Renal cortical epithelial cell (primary cell): Measurements from ENCODE around the gene SMYD3. TPM values are rescaled to one million over a fixed set of nuclear protein-coding genes. Genes with fewer than 3 reads are reported as not detected.
A peak's percentile ranks its signal among the peaks of the same experiment; 100 is the strongest.
"Not testable (repeated sequence)": the region's sequence is repeated elsewhere in the genome, so short reads cannot be mapped to it uniquely, and the experiment has no call there.

ENCODE experiments used
- DNase-seq: peaks from one replicate; pipeline ENCODE4 v3.0.0-alpha.2; 2011; ENCODE audit warnings: low read depth
- total RNA-seq: library from RNA; depleted of rRNA; stranded (reverse); fragments of >200 nt; gene quantifications from 2 replicates; pipeline ENCODE4 v1.2.3, GENCODE V29; 2014

Gene SMYD3
- total RNA-seq, 1 donor from 2014 or later: 29.5 TPM

DNA sequence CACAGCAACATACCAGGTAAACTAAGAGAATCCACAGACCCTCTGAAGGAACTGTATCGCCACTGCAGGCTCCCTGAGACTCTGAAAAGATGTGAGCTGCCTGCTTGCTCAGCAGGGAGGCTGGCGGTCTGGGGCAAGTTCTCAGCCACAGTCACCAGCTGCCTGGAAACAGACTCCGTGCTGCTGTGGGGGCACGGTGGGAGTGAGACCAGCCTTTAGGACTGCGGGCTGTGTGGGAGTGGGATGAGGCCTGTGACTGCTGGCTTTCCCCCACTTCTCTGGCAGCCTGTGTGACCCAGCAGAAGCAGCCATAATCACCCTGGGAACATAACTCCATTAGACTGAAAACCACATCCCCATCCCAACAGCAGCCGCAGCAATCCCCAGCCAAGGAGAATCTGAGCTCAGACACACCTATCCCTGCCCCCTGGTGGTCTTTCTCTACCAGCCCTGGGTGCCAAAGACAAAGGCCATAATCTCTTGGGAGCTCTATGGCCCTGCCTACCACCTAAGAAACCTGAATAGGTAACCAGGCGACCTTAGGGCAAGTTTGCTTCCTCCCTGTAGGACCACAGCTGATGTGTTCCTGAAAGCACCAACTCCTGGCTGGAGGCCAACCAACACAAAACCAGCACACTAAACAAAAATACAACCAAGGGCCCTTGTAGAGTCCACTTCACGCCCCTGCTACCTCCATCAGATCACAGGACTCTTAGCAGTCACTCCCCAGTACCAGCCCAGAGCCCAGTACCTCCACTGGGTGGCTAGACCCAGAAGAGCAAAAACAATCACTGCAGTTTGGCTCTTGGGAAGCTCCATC is 151.5 kb downstream of the SMYD3 start:
- peak; percentile 16 for DNase-seq

DNA sequence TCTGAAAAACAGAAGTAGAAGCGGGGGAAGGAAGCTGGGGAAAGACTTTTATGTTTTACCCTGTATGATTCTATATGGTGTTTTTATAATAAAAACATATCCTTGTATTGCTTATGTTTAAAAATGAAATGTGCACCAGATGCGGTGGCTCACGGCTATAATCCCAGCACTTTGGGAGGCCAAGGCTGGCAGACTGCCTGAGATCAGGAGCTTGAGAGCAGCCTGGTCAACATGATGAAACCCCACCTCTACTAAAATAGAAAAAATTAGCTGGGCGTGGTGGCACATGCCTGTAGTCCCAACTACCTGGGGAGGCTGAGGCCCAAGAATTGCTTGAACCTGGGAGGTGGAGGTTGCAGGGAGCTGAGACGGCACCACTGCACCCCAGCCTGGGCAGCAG is 155.4 kb downstream of the SMYD3 start:
- no peak for DNase-seq

DNA sequence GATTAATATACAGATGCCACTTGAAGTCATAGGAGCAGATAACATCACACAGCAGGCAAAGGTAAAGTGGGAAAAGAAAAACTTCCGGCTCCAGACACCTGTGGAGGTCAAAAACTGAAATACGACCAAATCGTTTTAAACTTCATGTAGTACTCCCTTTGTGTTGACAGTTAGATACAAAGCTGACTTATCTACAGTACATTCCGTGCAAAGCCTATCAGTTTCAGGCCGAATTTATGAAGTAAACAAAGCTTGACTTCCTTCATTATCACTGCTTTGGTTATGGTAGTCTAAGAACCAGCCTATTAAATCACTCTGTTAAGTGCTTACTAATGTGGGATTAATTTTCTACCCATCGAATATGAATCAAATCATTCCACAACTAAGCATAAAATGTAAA is 156.3 kb downstream of the SMYD3 start:
- no peak for DNase-seq

DNA sequence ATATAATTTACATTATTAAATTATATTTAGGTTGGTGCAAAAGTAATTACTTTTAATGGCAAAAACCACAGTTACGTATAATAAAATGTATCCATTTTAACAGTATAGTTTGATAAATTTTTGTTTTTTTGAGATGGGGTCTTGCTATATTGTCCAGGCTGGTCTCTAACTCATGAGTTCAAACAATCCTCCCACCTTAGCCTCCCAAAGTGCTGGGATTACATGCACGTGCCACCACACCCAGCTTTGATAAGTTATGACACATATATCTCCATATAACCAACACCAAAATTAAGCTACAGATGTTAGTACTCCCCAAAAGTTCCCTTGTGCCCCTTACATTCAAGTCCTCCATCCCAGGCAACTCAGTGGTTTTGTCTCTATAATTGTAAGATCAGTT is 163.1 kb downstream of the SMYD3 start:
- DNase-seq: no peak

DNA sequence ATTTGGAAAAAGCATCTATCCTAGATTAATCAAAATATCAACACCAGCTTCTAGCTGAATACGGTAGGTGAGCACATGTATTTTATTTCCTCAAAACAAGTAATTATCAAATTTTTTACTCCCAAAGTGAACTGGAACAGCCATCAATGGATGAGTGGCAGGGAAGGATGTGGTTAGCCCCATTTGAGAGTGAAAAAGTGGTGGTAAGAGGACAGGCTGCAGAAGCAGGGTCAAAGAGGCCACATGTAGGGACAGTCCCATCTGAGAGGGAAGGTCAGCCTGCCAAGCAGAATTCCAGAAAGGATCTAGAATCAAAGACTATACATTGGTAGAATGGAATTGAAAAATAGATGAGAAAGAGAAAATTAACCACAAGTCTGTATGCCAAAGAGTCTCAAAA is 163.8 kb downstream of the SMYD3 start:
- no peak for DNase-seq

DNA sequence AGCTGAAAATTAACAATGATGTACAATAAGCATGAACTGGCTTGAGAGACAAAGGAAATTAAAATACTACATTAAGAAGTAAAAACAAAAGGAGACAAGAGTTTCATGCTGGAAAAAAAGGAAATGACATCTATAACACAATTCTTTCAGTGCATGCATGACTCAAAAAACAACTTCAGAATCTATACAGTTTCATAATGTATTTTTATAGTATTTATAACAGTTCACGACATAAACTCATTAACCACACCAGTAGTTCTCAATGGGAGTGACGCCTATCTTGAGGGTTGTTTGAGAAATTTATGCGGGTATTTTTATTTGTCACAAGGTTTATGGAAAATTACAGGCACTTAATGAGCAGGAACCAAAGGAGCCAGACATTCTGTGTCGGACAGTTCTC is 168.5 kb downstream of the SMYD3 start:
- DNase-seq: no peak

DNA sequence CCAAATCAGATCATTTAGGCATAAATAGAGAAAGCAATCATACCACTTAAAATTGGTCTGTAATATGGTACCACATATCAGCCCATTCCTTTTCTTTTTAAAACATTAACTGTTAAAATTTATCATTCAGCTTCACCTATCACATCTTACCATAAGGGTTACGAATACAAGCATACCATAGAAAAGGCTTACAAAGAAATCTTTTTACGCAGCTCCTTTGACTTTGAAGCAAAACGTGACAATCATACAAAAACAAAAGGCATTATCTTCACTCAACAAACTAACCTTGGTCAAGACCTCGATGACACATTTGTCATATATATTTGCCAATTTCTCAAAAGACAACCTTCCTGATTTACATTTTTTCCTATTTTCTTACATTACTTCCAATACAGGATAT is 169.0 kb downstream of the SMYD3 start:
- DNase-seq: no peak

DNA sequence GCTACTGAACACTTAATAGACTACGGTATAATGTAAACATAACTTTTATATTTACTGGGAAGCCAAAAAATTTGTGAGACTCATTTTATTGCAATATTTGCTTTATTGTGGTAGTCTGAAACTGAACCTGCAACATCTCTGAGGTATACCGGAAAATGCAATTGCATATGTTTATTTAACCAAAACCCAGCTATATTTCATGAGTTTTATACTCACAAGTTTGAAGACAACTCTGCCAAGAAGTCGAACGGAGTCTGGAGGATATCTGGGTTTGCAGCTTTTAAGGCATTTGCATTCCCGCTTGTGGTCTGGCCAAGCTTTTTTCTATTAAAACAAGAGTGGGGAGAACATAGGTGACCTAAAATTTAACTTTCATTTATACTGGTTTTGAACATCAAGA is 171.9 kb downstream of the SMYD3 start:
- no peak for DNase-seq

DNA sequence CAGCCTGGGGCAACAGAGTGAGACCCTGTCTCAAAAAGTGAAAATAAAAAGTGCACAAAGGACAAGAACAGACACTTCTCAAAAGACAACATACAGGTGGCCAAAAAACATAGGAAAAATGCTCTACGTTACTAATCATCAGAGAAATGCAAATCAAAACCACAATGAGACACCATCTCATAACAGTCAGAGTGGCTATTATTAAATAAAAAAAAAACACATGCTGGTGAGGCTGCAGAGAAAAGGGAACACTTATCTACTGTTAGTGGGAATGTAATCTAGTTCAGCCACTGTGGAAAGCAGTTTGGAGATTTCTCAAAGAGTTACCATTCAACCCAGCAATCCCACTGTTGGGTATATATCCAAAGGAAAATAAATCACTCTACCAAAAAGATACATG is 173.2 kb downstream of the SMYD3 start:
- DNase-seq: no peak

DNA sequence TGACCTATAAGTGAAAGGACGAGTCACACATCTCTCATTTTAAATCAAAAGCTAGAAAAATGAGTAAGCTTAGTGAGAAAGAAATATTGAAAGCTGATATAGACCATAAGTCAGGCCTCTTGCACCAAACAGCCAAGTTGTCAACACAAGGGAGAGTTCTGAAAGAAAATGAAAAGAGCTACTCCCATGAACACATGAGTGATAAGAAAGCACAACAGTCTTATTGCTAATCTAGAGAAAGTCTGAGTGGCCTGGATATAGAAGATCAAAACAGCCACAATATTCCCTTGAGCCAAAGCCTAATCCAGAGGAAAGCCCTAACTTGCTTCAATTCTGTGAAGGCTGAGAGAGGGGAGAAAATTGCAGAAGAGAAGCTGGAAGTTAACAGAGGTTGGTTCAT is 175.0 kb downstream of the SMYD3 start:
- no peak for DNase-seq

DNA sequence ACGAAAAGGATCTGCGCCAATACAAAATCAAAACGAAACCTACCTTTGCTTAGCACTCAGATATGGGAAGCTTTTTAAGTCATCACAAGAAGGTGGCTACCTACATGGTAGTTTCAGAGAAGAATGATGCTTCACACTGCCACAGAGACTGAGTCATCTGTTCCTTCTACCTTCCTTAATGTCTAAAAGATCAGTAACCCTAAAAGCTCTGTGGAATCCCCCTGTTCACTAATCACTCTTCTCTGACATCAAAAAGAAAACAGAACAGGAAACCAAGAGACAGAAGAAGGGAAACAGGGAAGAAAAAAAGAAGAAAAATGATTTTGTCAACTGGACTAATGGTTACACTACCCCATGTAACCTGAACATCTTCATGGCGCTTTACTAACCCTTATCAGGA is 177.2 kb downstream of the SMYD3 start:
- peak; percentile 7 for DNase-seq

DNA sequence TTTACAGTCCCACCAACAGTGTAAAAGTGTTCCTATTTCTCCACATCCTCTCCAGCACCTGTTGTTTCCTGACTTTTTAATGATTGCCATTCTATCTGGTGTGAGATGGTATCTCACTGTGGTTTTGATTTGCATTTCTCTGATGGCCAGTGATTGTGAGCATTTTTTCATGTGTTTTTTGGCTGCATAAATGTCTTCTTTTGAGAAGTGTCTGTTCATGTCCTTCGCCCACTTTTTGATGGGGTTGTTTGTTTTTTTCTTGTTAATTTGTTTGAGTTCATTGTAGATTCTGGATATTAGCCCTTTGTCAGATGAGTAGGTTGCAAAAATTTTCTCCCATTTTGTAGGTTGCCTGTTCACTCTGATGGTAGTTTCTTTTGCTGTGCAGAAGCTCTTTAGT is 177.8 kb downstream of the SMYD3 start:
- not testable (repeated sequence) for DNase-seq

DNA sequence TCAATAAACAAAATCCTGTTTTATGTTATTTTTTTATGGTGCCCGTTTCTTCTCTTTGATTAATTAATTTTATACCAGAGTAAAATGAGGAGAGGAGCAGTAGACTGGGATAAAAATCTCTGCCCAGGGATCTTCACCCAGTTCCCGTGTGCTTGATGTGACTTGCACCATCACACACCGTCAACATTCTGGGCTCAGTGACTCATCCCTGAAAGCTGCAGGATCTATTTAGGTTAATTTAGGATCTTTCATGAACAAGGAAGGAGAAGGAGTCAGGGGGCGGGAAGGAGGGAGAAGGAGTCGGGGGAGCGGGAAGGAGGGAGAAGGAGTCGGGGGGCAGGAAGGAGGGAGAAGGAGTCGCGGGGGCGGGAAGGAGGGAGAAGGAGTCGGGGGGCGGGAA is 182.4 kb downstream of the SMYD3 start:
- DNase-seq: peak; percentile 33

DNA sequence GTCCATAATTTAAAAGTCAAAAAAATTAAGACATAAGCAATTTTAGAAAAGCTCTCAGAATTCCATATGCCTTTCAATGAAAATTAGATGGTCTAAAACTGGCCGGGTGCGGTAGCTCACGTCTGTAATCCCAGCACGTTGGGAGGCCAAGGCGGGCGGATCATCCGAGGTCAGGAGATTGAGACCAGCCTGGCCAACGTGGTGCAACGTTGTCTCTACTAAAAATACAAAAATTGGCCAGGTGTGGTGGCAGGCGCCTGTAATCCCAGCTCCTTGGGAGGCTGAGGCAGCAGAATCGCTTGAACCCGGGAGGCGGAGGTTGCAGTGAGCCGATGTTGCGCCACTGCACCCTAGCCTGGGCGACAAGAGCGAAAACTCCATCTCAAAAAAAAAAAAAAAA is 183.0 kb downstream of the SMYD3 start:
- not testable (repeated sequence) for DNase-seq

DNA sequence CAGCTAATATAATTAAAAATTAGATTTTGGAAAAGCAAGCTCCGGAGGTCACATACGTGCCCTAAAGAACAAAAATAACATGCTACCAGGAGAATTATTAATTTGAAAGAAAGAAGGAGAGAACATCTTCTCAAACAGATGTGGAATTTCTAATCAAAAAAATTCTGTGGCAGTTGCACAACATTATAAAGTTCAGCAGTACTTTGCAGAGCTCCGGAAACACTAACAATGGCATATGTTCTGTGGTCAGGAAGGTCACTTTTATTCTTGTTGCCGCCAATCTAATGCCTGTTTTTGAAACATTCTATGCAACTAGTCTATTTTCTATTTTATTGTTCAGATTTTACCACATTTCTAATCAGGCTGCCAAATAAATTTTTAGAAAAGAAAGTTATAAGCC is 186.8 kb downstream of the SMYD3 start:
- no peak for DNase-seq

DNA sequence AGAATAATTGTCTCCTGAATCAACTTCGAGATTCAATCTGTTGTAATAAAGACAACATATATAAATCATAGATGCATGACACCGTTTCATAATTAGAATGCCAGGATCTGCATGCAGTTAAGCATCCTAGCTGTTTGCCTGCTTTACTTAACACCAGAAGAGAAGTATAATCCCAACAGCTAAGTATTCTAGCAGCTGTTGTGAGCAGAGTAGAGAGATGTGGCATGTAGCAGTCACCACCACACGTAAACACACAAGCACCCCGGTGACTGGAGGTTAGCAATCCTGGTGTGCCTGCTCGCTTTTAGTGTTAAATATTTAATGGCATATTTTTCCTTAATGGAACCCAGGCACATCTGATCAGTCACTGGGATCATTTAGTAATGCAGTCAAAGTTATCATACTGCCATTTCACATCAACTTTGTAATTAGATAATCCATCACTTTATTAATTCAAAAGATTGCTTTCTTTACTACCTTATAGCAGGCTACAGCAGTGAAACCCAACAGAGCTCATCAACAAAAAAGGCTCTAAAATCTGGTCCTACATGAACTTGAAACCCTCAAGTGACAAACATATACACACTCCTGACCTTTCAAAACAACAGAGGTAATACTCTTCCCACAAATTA is 187.9 kb downstream of the SMYD3 start:
- DNase-seq: no peak

DNA sequence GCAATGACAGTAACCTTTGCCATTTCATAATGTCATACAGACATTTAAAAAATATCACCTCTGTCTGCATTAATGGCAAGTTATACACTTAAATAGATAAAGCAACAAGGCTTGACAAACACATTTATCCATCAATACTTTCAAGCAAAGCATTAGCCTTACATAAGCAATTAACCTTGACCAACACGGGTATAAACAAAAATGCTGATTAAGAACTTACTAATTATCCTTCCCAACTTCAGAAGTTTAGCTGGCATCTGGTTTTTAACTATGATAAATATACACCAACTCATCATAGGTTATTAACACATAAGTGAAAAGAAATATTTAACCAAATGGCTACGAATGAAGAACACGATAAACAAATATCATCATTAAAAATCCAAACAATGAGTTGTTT is 188.5 kb downstream of the SMYD3 start:
- no peak for DNase-seq

DNA sequence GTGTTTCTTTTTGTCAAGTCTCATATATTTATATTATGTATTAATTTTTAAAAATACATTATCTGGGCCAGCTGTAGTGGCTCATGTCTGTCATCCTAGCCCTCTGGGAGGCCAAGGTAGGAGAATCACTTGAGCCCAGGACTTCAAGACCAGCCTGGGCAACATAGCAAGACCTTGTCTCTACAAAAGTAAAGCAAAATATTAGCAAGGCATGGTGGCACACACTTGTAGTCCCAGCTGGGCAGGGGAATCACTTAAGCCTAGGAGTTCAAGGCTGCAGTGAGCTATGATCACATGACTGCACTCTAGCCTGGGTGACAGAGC is 189.1 kb downstream of the SMYD3 start:
- no peak for DNase-seq

DNA sequence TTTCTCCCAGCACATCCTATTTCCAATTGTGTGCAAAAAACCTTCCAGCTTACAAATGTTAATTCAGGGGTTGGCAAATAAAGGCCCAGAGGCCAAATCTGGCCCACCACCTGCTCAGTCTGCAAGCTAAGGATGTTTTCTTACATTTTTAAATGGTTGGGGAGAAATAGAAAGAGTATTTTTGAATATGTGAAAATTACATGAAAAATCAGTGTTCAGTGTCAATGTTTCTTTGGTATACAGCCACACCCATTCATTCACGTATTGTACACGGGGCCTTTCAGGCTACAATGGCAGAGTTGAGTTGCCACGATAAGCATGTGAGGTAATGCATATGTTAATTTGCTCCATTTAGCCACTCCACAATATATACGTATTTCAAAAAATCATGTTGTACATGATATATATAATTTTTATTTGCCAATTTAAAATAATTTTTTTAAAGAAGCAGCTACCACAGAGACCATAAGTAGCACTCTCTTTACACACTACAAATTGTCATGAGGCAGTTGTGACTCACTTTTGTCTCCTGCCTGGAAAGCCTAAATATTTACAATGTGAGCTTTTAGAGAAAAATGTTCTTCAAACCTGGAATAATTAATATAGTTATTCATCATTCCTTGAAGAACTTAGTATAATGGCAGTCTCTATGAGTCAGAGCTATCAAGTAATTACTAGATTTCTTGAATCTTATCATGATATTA is 189.6 kb downstream of the SMYD3 start:
- peak; percentile 25 for DNase-seq

DNA sequence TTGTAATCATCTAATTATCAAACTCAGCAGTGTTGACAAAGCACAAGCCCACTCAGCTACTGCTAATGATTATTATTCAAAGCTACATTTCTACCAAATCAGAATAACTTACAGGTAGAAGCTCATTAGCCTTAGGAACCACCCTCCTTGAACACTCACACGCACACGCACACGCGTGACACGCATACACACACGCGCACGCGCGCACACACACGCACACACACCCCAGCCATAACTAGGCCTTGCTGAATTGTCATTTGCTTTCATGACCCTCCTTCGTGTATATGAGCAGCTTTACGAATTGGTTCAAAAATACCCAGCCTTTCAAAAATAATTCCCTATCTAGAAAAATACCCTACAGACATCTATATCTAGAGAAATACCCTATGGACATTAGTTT is 195.6 kb downstream of the SMYD3 start:
- no peak for DNase-seq

DNA sequence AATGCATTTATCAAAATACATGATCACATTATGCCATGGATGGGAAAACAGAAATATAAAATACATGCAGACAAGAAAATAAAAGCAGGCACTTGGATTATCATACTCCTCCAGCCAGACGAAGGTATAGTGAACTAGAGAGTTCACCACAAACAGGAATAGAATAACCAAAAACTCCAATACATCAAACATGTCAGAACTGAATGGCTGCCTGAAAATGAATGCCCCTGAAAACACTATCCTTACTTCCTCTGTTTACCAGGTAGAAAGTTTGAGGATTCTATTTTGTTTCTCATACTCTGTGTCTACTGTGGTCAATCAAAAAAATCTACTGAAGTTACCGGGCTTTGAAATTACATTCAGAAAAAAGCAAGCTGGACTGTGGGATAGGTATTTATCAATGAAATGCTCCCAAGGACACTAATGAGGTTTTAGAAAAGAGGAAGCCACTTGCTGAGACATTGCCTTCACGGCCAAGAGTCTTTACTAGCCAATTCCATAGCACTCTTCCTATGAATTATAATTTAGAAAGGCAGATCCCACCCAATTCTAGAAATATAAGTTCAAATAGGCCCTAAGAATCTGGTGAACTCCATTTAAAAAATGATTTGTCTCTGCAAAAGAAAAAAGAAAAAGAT is 197.7 kb downstream of the SMYD3 start:
- no peak for DNase-seq

DNA sequence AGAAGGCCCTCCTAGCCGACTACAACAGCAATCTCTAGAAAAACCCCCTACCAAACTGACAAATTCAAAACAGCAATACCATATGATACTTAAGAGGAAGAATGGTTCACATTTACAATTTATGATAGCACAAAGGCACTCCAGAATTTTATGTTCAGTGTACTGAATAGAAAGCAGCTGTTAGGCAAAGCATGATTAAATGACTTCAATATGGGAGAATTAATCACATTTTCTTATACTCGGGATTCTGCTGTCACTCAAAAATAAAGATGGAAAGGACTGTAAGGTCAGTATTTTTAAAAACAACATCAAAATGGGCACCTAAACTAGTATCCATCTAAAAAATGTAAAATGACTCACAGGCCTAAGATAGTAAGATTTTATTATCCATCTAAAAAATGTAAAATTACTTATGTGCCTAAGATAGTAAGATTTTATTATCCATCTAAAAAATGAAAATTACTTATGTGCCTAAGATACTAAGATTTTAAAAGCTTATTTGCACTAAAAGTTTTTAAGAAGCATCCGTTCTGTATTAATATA is 198.5 kb downstream of the SMYD3 start:
- DNase-seq: no peak
